ENCODE results near the gene KHDRBS2.

GRCh38 chr6:61640463-61640862 lies 645.6 kb downstream of the KHDRBS2 start:
- TF ChIP-seq, protein P1, sequence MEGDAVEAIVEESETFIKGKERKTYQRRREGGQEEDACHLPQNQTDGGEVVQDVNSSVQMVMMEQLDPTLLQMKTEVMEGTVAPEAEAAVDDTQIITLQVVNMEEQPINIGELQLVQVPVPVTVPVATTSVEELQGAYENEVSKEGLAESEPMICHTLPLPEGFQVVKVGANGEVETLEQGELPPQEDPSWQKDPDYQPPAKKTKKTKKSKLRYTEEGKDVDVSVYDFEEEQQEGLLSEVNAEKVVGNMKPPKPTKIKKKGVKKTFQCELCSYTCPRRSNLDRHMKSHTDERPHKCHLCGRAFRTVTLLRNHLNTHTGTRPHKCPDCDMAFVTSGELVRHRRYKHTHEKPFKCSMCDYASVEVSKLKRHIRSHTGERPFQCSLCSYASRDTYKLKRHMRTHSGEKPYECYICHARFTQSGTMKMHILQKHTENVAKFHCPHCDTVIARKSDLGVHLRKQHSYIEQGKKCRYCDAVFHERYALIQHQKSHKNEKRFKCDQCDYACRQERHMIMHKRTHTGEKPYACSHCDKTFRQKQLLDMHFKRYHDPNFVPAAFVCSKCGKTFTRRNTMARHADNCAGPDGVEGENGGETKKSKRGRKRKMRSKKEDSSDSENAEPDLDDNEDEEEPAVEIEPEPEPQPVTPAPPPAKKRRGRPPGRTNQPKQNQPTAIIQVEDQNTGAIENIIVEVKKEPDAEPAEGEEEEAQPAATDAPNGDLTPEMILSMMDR (conservative IDR thresholded peaks at IDR 0.05 in 1 of 2, IDR thresholded peaks at IDR 0.05 in 1 of 2; ENCODE audit: low read depth in 1 of 2, low read length in 2 of 2), result no peak
- no peak for TF ChIP-seq EZH2 (IDR thresholded peaks at IDR 0.05; ENCODE audit: low read length, missing control alignments)

Data from fibroblast of lung (primary cell).